Fibroblast of lung (primary cell): ENCODE measurements around the gene RUBCN.

Source experiments
- CTCF ChIP-seq, 2 donors: IDR thresholded peaks in 1 of 2; conservative IDR thresholded peaks in 1 of 2; 1 replicate in 1 of 2; 2 replicates in 1 of 2; pipeline ENCODE4 v1.5.1; 2011 to 2012; ENCODE audit warnings: low read length in 2 of 2, control low read depth in 1 of 2, inconsistent platforms in 1 of 2, low read depth in 1 of 2, mild to moderate bottlenecking in 1 of 2
- EZH2 ChIP-seq: IDR thresholded peaks from 2 replicates; pipeline ENCODE4 v1.5.1; 2012; ENCODE audit warnings: low read length, control low read depth, mild to moderate bottlenecking; ENCODE audit errors: missing control alignments

DNA sequence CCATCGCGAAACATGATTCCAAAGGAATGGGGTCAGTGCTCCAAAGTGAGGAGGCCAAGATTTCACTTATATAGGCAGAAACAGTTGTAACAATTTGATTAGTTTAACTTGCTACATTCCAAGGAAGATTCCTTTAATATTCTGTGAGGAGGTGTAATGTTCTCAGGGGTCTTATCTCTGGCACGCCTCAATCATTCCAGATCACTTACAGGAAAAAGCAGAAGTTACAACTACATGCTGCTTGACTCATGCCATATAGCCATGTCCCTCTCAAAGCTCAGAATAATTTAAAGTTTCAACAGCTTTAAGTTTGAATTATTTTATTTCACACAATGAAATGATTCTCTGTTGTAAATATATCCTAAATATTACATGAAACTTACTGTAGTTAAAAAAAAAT, 9.5 kb upstream of the RUBCN start:
- TF ChIP-seq CTCF (conservative IDR thresholded peaks at IDR 0.05 in 1 of 2, IDR thresholded peaks at IDR 0.05 in 1 of 2; ENCODE audit: low read depth in 1 of 2, low read length in 2 of 2): no peak
- no peak for TF ChIP-seq EZH2
